ENCODE data around the gene UQCR10.

DNA sequence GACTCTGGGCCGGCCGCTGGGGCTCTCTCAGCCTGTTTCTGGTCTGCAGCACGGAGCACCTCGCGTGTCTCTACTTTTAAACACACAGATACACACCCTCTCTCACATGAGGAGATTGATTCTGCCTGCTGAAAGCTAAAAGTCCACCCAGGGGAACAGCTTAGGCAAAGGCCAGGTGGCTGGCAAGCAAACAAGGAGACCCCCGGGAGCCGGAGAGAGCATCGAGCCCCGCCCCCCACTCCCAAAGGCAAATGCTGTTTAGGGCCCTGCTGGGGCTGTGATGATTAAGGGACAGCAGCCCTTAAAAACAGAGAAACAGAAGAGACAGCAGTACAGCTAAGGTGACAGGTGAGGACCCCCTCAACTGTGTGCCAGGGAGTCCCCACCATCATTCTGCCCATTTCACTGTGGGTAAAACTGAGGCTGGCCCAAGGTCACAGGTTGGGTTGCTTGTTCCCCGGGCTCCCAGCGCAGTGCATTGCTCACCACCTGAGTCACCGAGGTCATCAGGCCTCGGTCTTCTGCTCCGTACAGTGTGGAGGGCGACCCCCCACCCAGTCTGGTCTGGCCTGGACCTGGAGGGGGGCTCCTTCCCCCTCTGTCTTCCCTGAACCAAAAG, 40.5 kb upstream of the UQCR10 start:
- no peak for TF ChIP-seq EHMT2 (IDR thresholded peaks at IDR 0.05; ENCODE audit: low read depth)
- TF ChIP-seq MAZ (IDR thresholded peaks at IDR 0.05; ENCODE audit: borderline replicate concordance, low read depth, low read length) = no peak
- TF ChIP-seq, protein P1, sequence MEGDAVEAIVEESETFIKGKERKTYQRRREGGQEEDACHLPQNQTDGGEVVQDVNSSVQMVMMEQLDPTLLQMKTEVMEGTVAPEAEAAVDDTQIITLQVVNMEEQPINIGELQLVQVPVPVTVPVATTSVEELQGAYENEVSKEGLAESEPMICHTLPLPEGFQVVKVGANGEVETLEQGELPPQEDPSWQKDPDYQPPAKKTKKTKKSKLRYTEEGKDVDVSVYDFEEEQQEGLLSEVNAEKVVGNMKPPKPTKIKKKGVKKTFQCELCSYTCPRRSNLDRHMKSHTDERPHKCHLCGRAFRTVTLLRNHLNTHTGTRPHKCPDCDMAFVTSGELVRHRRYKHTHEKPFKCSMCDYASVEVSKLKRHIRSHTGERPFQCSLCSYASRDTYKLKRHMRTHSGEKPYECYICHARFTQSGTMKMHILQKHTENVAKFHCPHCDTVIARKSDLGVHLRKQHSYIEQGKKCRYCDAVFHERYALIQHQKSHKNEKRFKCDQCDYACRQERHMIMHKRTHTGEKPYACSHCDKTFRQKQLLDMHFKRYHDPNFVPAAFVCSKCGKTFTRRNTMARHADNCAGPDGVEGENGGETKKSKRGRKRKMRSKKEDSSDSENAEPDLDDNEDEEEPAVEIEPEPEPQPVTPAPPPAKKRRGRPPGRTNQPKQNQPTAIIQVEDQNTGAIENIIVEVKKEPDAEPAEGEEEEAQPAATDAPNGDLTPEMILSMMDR (IDR thresholded peaks at IDR 0.05) = no peak
- TF ChIP-seq CBX2 (IDR thresholded peaks at IDR 0.05; ENCODE audit: borderline replicate concordance, low read depth) = no peak
- no peak for TF ChIP-seq FOSB (CRISPR knock-in tag; IDR thresholded peaks at IDR 0.05)
- no peak for TF ChIP-seq JUNB (IDR thresholded peaks at IDR 0.05)
- TF ChIP-seq POLR2A (IDR thresholded peaks at IDR 0.05; ENCODE audit: low read length) = no peak
- TF ChIP-seq RCOR1 (IDR thresholded peaks at IDR 0.05; ENCODE audit: low read depth, low read length) = no peak
- no peak for TF ChIP-seq ZSCAN20 (CRISPR knock-in tag; IDR thresholded peaks at IDR 0.05)
- peak; percentile 98 for TF ChIP-seq ESRRA (IDR thresholded peaks at IDR 0.05; ENCODE audit: borderline replicate concordance, low read length)
